HepG2 (cell line): Measurements from ENCODE around the gene DAAM2. TPM values are rescaled to one million over a fixed set of nuclear protein-coding genes. Genes with fewer than 3 reads are reported as not detected.

ENCODE experiments used
- ATAC-seq: fragments of 200-7000 bp; cut with Tn5 transposase; 3 replicates; pipeline ENCODE4 v1.9.1; 2020; ENCODE audit warnings: mild to moderate bottlenecking, moderate library complexity
- BruUV-seq: library from RNA; stranded (reverse); fragments of 400-500 nt; replicated peaks from 2 replicates; lab custom pipeline; 2021; lab: Mats Ljungman, UMichigan
- CTCF ChIA-PET: fragments of 300-600 bp; formaldehyde crosslinking; extraction: SDS; loops from one replicate; lab custom pipeline; 2021; ENCODE audit warnings: low total read pairs, inconsistent platforms, low intra/inter-chr PET ratio; lab: Yijun Ruan, JAX
- POLR2A ChIA-PET: fragments of 350-600 bp; sonication (Branson Sonifier 250); formaldehyde crosslinking; loops from one replicate; lab custom pipeline; 2020; ENCODE audit warnings: antibody characterized with exemption, inconsistent platforms; lab: Yijun Ruan, JAX
- DNase-seq: peaks from one replicate; pipeline ENCODE4 v3.0.0-alpha.2; 2015; ENCODE audit warnings: low spot score
- FAIRE-seq: peaks from 3 replicates; lab custom pipeline; 2011; peaks lifted over from hg19 to GRCh38; lab: Jason Lieb, UNC
- H2AFZ ChIP-seq: one replicate; pipeline ENCODE4 v1.6.1; 2011; ENCODE audit warnings: low read length, inconsistent platforms
- H3K27ac ChIP-seq: fragments of 300-600 bp; 3 replicates; pipeline ENCODE4 v1.8.0; 2011; ENCODE audit warnings: mixed run types, mild to moderate bottlenecking, mixed read lengths, low read length, inconsistent platforms; ENCODE audit not compliant: insufficient read depth; ENCODE audit errors: extremely low read length
- H3K27me3 ChIP-seq, 2 experiments: fragments of 200-600 bp in 1 of 2; 2 replicates in 1 of 2; 3 replicates in 1 of 2; pipeline versions ENCODE4 v1.6.0 to v1.8.0; 2011; ENCODE audit warnings: low read length in 2 of 2, mild to moderate bottlenecking in 2 of 2, moderate library complexity in 2 of 2, inconsistent platforms in 1 of 2; ENCODE audit not compliant: insufficient read depth in 2 of 2, control insufficient read depth in 1 of 2
- H3K36me3 ChIP-seq, 2 experiments: fragments of 200-600 bp in 1 of 2; replicated peaks in 1 of 2; 2 replicates in 1 of 2; 3 replicates in 1 of 2; pipeline versions ENCODE4 v1.5.1 to v1.8.0; 2011; ENCODE audit warnings: low read length in 2 of 2, inconsistent platforms in 1 of 2; ENCODE audit not compliant: insufficient read depth in 2 of 2, control insufficient read depth in 1 of 2
- H3K4me1 ChIP-seq: 2 replicates; pipeline ENCODE4 v1.5.1; 2012; ENCODE audit warnings: low read length, inconsistent platforms; ENCODE audit not compliant: insufficient read depth
- H3K4me2 ChIP-seq: 2 replicates; pipeline ENCODE4 v1.6.0; 2011; ENCODE audit warnings: low read depth, low read length, inconsistent platforms
- H3K4me3 ChIP-seq, 3 experiments: fragments of 200-600 bp in 1 of 3; sonication (generic), shearing (Covaris generic) in 1 of 3; replicated peaks in 1 of 3; 2 replicates each; pipeline ENCODE4 v1.5.1; 2011 to 2016; ENCODE audit warnings: low read length in 3 of 3, inconsistent platforms in 2 of 3, low read depth in 2 of 3, mild to moderate bottlenecking in 2 of 3, control low read depth in 1 of 3, mixed read lengths in 1 of 3; ENCODE audit not compliant: insufficient read depth in 1 of 3
- H3K79me2 ChIP-seq: one replicate; pipeline ENCODE4 v1.6.1; 2011; ENCODE audit warnings: low read length, inconsistent platforms; ENCODE audit not compliant: insufficient read depth
- H3K9ac ChIP-seq: 2 replicates; pipeline ENCODE4 v1.6.0; 2011; ENCODE audit warnings: mild to moderate bottlenecking, low read depth, low read length, inconsistent platforms; ENCODE audit not compliant: insufficient read depth
- H3K9me3 ChIP-seq: 2 replicates; pipeline ENCODE4 v1.5.1; 2012; ENCODE audit warnings: mild to moderate bottlenecking, low read length
- H4K20me1 ChIP-seq: 2 replicates; pipeline ENCODE4 v1.6.0; 2011; ENCODE audit warnings: inconsistent platforms, mild to moderate bottlenecking, low read length, moderate library complexity; ENCODE audit not compliant: insufficient read depth
- CAMTA2 ChIP-seq: sonication (generic); formaldehyde crosslinking; IDR thresholded peaks from 2 replicates; pipeline ENCODE4 v1.4.0; 2020; ENCODE audit warnings: mild to moderate bottlenecking, missing genetic modification reagents, borderline replicate concordance
- HIVEP1 ChIP-seq: sonication (generic); formaldehyde crosslinking; IDR thresholded peaks from 2 replicates; pipeline ENCODE4 v1.4.0; 2020; ENCODE audit warnings: mild to moderate bottlenecking, missing genetic modification reagents
- IKZF1 ChIP-seq: fragments of 450-650 bp; IDR thresholded peaks from 2 replicates; pipeline ENCODE4 v1.7.1; 2016
- KDM2A ChIP-seq: sonication (generic); formaldehyde crosslinking; IDR thresholded peaks from 2 replicates; pipeline ENCODE4 v1.4.0; 2020; ENCODE audit warnings: low read depth, missing genetic modification reagents, borderline replicate concordance
- KMT2A ChIP-seq: sonication (generic); formaldehyde crosslinking; IDR thresholded peaks from 2 replicates; pipeline ENCODE4 v1.4.0; 2020; ENCODE audit warnings: missing genetic modification reagents
- RCOR2 ChIP-seq: IDR thresholded peaks from 2 replicates; pipeline ENCODE4 v1.6.1; 2016; ENCODE audit warnings: missing biosample characterization, missing genetic modification reagents
- ZNF10 ChIP-seq: sonication (generic); formaldehyde crosslinking; IDR thresholded peaks from 2 replicates; pipeline ENCODE4 v1.4.0; 2020; ENCODE audit warnings: mild to moderate bottlenecking, low read depth, missing genetic modification reagents, borderline replicate concordance
- ZNF253 ChIP-seq: sonication (generic); formaldehyde crosslinking; IDR thresholded peaks from 2 replicates; pipeline ENCODE4 v1.8.0; 2022; ENCODE audit warnings: mild to moderate bottlenecking, missing genetic modification reagents, borderline replicate concordance
- WGBS: methylation state at CpG from one replicate; pipeline ENCODE4 v1.1.6; 2017; ENCODE audit warnings: low lambda C conversion rate; 5-methylcytosine and 5-hydroxymethylcytosine counted together
- in situ Hi-C: cut with HindIII; loops from 2 replicates; pipeline ENCODE4 v1.10.0; 2017; ENCODE audit warnings: low pct_unique_long_range_greater_than_20kb; ENCODE audit not compliant: extremely low pct_ligation_motif_present
- intact Hi-C: fragments of 100-400 bp; cut with micrococcal nuclease; formaldehyde crosslinking; loops from one replicate; pipeline ENCODE4 v1.10.0; 2022; ENCODE audit not compliant: unreplicated experiment
- polyA plus RNA-seq, 8 experiments: library from polyadenylated mRNA; depleted of rRNA in 3 of 8; stranded (reverse) in 7 of 8; unstranded in 1 of 8; fragments of >200 nt; fragmentation: Illumina TruSeq in 4 of 8; extraction: Trizol in 4 of 8; gene quantifications; 2 replicates each; pipeline versions ENCODE4 v1.2.1 to v1.2.3, GENCODE V29; 2011 to 2016; ENCODE audit warnings: low read depth in 4 of 8, missing spikeins in 1 of 8, mixed read lengths in 1 of 8; ENCODE audit not compliant: insufficient read depth in 1 of 8
- total RNA-seq, 5 experiments: library from RNA; depleted of rRNA; stranded (reverse); fragments of >200 nt; fragmentation: Illumina TruSeq; extraction: Trizol; gene quantifications; 2 replicates each; pipeline ENCODE4 v1.2.3, GENCODE V29; 2016; ENCODE audit warnings: low read depth in 1 of 5
- TF ChIP-seq, protein P1 (sequence below): sonication (generic); formaldehyde crosslinking; IDR thresholded peaks from 2 replicates; pipeline ENCODE4 v1.4.0; 2020; ENCODE audit warnings: mild to moderate bottlenecking, missing genetic modification reagents
- TF ChIP-seq, protein P2 (sequence below): fragments of 450-650 bp; IDR thresholded peaks from 2 replicates; pipeline ENCODE4 v1.6.1; 2016
- TF ChIP-seq, protein P3 (sequence below): sonication (generic); formaldehyde crosslinking; conservative IDR thresholded peaks from 2 replicates; pipeline ENCODE4 v1.5.0; 2020; ENCODE audit warnings: missing genetic modification reagents
- TF ChIP-seq, protein P4 (sequence below): fragments of 450-650 bp; IDR thresholded peaks from 2 replicates; pipeline ENCODE4 v1.6.1; 2017

The DAAM2 gene
- total and polyA plus RNA-seq, 2 of the 13 experiments (the other 11 are each of a cell fraction or from before 2014, with no cell fraction given): 0.01 TPM; not detected in 1

DNA sequence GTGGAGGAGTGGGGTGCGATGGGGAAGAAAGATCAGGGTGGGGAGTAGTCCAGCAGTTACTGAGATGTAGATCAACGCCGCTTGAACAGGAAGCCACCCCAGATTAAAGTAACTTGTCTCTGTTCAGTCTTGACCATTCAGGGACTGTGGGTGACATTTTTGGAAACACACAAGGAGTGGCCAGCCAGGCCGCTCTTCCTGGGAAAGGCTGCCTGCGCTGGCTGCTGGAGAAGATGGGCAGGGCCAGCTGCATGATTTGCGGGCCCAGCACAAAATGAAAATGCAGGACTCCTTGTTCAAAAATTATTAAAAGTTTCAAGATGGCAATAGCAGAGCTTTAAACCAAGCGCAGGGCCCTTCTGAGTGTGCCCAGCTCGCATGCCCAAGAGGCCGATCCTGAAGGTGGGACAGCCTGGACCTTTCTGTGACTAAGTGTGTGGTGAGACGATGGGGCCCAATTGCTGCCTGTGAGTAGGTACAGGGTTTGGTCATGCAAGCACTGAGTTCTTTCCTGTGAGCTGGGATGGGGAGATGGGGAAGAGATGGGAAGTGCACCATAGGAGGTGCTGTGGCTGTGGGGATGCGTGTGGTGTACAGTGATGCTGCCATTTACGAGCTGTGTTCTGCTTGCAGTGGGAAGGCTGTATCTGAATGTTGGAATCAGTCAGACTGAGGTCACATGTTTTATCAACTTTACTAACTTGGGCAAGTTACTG is 51.3 kb downstream of the DAAM2 start:
- no peak overlapping the region for H2AFZ ChIP-seq
- H3K79me2 ChIP-seq: no peaks in the 10 kb centered on the region
- FAIRE-seq: no peak
- H3K9me3 ChIP-seq: no peaks in the 10 kb centered on the region
- no peaks in the 10 kb centered on the region for H3K27me3 ChIP-seq
- TF ChIP-seq CAMTA2 (CRISPR knock-in tag) (no peak), ZNF10 (CRISPR knock-in tag) (no peak), KMT2A (CRISPR knock-in tag) (no peak), HIVEP1 (no peak), KDM2A (CRISPR knock-in tag) (no peak)
- TF ChIP-seq, protein P1, sequence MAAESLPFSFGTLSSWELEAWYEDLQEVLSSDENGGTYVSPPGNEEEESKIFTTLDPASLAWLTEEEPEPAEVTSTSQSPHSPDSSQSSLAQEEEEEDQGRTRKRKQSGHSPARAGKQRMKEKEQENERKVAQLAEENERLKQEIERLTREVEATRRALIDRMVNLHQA (CRISPR knock-in tag): no peak
- TF ChIP-seq, all 625 proteins: peak for 0
- H4K20me1 ChIP-seq: no peaks in the 10 kb centered on the region
- H3K4me1 ChIP-seq: no peaks in the 10 kb centered on the region
- H3K4me2 ChIP-seq: no peak overlapping the region
- BruUV-seq: no TSS peak
- intact Hi-C loops (no loop called here), in situ Hi-C loops (no loop called here)
- CTCF ChIA-PET: no interaction called here
- 62% methylated on average over 12 of the region's 12 CpGs for WGBS
- POLR2A ChIA-PET: no interaction called here
- H3K4me3 ChIP-seq: no peak overlapping the region
- no peaks in the 10 kb centered on the region for H3K36me3 ChIP-seq
- DNase-seq (no peak), ATAC-seq (peak; percentile 71)
- H3K27ac ChIP-seq: no peak overlapping the region
- no peak overlapping the region for H3K9ac ChIP-seq

DNA sequence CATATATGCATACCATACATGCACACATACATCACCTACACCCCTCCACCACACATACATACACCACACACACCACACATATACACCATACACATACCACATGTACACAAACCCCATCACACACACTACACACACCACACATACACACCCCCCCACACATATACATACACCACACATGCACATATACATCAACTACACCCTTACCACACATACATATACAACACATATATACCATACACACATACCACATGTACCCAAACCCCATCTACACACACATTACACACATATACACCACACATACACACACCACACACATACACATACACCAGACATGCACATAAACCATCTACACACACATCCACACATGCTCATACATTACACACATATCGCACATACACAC is 52.7 kb downstream of the DAAM2 start:
- FAIRE-seq: no peak
- no peak for DNase-seq
- 94% methylated on average over 1 of the region's 1 CpG for WGBS
- ATAC-seq: no peak
- H3K27ac ChIP-seq: no peak overlapping the region
- H3K4me1 ChIP-seq: peaks cover 6% of the 10 kb centered on the region
- no peaks in the 10 kb centered on the region for H4K20me1 ChIP-seq
- POLR2A ChIA-PET: no interaction called here
- H3K9me3 ChIP-seq: no peaks in the 10 kb centered on the region
- no peak overlapping the region for H3K4me3 ChIP-seq
- H3K9ac ChIP-seq: no peak overlapping the region
- no peaks in the 10 kb centered on the region for H3K36me3 ChIP-seq
- BruUV-seq: no TSS peak
- CTCF ChIA-PET: no interaction called here
- no peaks in the 10 kb centered on the region for H3K79me2 ChIP-seq
- in situ Hi-C loops (no loop called here), intact Hi-C loops (no loop called here)
- H2AFZ ChIP-seq: no peak overlapping the region
- H3K27me3 ChIP-seq: no peaks in the 10 kb centered on the region
- no peak overlapping the region for H3K4me2 ChIP-seq
- TF ChIP-seq ZNF253: no peak
- TF ChIP-seq RCOR2 (CRISPR knock-in tag): no peak
- TF ChIP-seq, protein P2, sequence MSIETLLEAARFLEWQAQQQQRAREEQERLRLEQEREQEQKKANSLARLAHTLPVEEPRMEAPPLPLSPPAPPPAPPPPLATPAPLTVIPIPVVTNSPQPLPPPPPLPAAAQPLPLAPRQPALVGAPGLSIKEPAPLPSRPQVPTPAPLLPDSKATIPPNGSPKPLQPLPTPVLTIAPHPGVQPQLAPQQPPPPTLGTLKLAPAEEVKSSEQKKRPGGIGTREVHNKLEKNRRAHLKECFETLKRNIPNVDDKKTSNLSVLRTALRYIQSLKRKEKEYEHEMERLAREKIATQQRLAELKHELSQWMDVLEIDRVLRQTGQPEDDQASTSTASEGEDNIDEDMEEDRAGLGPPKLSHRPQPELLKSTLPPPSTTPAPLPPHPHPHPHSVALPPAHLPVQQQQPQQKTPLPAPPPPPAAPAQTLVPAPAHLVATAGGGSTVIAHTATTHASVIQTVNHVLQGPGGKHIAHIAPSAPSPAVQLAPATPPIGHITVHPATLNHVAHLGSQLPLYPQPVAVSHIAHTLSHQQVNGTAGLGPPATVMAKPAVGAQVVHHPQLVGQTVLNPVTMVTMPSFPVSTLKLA: peak; percentile 50
- TF ChIP-seq, protein P3, sequence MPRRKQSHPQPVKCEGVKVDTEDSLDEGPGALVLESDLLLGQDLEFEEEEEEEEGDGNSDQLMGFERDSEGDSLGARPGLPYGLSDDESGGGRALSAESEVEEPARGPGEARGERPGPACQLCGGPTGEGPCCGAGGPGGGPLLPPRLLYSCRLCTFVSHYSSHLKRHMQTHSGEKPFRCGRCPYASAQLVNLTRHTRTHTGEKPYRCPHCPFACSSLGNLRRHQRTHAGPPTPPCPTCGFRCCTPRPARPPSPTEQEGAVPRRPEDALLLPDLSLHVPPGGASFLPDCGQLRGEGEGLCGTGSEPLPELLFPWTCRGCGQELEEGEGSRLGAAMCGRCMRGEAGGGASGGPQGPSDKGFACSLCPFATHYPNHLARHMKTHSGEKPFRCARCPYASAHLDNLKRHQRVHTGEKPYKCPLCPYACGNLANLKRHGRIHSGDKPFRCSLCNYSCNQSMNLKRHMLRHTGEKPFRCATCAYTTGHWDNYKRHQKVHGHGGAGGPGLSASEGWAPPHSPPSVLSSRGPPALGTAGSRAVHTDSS: no peak
- TF ChIP-seq IKZF1: 0 out of 2 replicates have a peak, but pooled peaks have one; percentile 72
- TF ChIP-seq, protein P4, sequence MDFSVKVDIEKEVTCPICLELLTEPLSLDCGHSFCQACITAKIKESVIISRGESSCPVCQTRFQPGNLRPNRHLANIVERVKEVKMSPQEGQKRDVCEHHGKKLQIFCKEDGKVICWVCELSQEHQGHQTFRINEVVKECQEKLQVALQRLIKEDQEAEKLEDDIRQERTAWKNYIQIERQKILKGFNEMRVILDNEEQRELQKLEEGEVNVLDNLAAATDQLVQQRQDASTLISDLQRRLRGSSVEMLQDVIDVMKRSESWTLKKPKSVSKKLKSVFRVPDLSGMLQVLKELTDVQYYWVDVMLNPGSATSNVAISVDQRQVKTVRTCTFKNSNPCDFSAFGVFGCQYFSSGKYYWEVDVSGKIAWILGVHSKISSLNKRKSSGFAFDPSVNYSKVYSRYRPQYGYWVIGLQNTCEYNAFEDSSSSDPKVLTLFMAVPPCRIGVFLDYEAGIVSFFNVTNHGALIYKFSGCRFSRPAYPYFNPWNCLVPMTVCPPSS: peak; percentile 81; the same call in 1 of the 2 replicates
